ENCODE results near the gene RAB3D. TPM values are rescaled to one million over a fixed set of nuclear protein-coding genes. Genes with fewer than 3 reads are reported as not detected.
"Not testable (repeated sequence)": the region's sequence is repeated elsewhere in the genome, so short reads cannot be mapped to it uniquely, and the experiment has no call there.

Gene RAB3D
- total RNA-seq, 1 experiment from 2014 or later, result 12.3 TPM

DNA sequence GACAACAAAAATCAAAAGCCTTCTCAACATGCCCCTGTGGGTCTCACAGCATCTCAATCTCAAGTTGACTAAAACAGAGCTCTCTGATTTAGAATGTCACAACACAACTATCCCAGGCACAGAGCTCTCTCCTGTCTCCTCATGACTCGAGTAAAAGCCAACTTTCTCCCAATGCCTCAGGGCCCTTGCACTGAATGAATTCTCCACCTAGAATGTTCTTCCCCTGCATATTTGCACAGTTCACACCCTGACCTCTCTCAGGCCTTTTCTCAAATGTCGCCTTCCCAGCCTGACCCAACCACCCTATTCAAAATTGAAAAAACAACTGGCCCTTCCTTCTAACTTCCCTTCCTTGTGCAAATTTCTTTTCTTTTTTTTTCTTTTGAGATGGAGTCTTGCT lies 31.3 kb upstream of the RAB3D start:
- no peak for DNase-seq (ENCODE audit: extremely low read depth, low read depth)

DNA sequence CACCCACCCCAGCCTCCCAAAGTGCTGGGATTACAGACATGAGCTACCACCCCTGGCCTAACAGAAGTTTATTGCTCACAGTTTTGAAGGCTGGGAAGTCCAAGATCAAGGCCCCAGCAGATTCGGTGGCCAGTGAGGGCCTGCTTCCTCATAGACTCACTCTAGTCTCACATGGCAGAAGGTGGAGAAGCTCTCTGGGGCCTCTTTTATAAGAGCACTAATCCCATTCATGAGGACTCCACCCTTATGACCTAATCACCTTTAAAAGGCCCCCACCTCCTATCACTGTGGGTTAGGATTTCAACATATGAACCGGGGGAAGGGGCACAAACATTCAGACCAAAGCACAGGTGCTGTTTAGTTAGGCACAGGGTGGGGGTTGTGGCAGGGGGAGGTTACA lies 28.1 kb upstream of the RAB3D start:
- no peak for DNase-seq (ENCODE audit: extremely low read depth, low read depth)

DNA sequence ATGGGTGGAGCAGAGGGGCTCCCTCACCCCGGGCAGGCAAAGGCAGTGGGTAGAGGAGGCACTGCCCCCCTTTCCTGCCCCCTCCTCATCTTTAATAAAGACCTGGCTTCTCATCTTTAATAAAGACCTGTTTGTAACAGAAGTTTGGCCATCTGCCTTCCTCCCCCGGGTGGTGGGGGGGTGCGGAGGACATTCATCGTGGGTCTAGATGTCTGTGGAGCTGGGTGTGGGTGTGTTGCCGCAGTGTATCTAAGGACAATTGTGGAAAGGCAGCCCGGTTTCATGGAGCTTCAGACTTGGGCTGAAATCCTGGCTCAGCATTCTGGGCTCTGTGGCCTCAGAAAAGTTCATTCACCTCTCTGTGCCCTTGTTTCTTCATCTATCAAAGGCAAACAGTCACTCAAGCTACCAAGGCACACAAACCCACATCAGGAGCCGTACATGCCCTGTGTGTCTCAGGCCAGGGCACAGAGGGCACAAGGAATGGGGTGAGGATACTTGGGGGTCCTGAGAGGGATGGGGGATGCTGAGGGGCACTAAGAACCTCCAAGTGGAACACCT lies 26.2 kb upstream of the RAB3D start:
- DNase-seq (ENCODE audit: extremely low read depth, low read depth), result no peak

DNA sequence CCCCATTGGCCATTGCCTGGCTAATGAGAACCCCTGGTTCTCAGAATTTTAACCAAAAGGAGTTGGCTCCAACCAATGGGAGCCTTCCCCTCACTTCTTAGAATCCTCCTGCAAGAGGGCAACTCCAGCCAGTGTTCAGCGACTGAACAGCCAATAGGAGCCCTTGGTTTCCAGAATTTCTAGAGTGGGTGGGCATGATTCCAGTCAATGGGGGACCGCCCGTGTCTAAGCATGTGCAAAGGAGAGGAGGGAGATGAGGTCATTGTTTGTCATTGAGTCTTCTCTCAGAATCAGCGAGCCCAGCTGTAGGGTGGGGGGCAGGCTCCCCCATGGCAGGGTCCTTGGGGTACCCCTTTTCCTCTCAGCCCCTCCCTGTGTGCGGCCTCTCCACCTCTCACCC lies 25.5 kb upstream of the RAB3D start:
- no peak for DNase-seq (ENCODE audit: extremely low read depth, low read depth)

DNA sequence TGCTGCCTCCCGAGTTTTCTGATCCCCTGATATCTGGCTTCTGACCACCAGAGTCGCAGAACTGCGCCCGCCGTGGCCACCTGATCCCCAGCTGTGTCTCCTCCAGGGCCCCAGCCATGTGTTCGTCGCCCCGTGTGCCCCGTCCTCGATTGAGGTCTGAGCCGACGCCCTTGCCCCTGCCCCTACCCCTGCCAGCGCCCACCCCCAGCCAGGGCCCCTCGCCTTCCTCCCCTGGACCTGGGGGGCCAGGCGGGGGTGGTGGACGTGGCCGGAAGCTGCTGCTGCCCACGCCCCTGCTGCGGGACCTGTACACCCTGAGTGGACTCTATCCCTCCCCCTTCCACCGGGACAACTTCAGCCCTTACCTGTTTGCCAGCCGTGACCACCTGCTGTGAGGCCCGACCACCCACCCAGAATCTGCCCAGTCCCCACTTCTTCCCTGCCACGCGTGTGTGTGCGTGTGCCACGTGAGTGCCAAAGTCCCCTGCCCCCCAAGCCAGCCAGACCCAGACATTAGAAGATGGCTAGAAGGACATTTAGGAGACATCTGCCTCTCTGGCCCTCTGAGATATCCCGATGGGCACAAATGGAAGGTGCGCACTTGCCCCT lies 24.9 kb upstream of the RAB3D start:
- DNase-seq (ENCODE audit: extremely low read depth, low read depth), result no peak

DNA sequence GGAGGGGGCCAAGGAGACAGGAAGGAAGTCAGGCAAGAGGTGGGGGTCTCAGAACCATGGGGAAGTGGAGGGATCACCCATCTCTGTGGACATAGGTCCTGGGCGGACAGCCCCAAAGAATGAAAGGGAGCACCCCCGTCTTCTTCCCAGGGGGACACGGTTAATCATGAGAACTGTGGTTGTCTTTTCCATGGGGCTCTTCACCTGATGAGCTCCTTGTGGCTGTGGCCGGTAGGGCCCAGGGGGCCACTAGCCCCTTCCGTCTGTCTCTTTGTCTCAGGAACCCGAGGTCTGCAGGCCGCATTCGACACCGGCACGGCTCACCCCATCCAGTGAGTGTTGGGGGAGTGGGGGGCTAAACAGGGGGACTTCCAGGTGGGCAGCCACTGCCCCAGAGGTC lies 24.4 kb upstream of the RAB3D start:
- no peak for DNase-seq (ENCODE audit: extremely low read depth, low read depth)

DNA sequence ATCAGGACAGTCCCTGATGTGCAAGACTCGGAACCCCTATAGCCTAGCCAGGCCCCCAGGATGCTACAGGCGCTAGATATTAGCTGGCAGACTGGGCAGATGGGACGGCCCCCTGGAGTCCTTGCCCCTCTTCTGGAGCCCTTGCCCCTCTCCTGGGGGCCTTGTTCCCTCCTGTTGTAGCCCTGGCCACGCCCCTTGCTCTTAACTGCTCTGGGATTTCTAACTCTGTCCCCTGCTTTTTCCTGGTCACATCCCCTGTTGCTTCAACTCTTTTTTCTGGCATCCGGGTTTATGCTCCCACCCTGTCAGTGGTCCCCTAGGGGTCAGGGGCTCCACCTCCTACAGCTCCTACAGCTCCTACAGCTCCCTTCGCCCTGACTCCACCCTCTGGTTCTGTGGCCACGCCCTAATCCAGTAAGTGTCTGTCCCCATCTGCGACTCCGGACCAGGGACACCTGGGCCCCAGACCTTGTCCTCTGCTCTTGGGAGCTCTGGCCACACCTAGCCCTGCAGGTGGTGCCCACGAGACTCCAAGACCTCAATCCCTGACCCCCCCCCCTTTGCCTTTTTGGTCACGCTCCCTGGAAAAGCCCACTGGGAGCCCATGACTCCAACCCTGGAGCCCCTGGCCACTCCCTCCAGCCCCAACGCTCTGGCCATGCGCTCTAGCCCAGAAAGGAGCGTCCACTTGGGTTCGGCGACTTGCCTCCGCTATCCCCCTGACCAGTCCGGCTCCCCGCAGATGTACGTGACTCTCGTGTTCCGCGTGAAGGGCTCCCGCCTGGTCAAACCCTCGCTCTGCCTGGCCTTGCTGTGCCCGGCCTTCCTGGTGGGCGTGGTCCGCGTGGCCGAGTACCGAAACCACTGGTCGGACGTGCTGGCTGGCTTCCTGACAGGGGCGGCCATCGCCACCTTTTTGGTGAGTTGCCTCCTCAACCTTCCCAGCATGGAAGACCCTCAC lies 22.6 kb upstream of the RAB3D start:
- DNase-seq (ENCODE audit: extremely low read depth, low read depth), result no peak

DNA sequence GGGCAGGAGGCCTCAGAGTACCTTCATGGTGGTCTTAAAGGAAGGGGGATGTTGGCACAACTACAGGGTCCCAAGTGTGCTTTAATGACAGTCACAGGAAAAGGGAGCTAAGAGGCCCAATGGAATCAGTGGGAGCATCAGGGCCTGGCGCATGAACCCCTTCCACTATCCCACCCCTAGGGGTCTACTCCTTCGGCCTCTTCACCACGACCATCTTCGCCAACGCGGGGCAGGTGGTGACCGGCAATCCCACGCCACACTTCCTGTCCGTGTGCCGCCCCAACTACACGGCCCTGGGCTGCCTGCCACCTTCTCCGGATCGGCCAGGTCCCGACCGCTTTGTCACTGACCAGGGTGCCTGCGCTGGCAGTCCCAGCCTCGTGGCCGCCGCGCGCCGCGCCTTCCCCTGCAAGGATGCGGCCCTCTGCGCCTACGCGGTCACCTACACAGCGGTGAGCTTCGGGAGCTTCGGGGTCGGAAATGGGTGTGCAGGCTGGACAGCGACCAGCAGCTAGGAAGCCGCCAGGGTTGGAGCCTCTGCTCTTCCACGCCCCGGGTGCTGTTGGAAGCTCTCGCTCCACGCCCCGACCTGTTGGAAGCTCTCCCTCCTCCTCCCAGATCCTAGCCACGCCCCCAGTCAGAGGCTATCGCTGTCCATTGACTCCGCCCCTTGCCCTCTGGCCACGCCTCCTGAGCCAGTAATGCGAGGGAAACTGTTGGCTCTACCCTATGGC lies 21.7 kb upstream of the RAB3D start:
- DNase-seq (ENCODE audit: extremely low read depth, low read depth), result no peak

DNA sequence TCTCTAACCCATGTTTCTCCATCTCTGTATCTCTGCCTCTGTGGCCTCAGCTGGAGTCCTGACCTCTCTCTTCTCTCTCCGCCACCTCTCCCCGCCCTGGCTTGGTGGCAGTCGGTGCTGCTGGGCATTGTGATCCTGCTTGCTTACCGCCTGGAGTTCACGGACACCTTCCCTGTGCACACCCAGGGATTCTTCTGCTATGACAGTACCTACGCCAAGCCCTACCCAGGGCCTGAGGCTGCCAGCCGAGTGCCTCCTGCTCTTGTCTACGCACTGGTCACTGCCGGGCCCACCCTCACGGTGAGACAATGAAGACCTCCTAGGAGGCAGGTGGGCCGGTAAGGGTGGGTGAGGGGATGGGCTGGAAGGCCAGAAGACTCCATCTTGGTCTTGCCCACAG lies 20.0 kb upstream of the RAB3D start:
- no peak for DNase-seq (ENCODE audit: extremely low read depth, low read depth)

DNA sequence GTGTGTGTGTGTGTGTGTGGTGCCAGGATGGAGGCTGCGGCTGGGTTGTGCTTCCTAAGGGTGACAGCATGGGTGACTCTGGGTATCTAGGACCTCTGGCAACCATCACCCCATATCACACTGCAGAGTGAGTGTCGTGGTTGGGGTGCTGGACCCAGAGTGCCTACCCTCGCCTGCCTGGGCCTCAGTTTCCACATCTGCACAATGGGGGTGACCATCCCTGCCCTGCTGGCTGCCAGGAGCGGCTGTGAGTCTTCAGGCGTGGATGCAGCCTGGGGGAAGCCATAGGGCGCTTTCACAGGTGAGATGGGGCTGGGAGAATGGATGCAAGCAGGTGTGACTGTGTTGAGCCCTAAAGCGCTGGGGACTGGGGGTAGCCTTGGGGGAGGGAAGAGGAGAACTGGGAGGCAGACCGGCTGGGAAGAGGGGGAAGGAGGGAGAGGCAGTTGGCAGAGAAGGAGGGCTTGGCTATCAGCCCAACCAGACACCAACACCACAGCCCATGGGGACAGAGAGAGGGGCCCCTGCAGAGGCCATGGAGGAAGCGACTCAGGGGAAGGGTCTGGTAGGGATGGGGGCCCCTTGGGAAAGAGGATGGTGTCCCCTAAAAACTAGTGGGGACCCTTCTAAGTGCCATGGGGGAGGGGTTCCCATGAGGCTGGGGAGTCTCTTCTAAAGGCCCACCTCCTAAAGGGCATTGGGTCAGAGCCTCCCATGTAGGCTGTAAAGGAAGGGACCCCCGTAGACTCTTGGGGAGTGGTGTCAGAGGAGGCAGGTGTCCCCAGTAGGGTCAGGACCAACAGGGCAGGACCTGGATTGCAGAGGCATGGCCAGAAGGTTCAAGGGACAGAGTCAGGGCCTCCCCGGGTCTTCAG lies 17.5 kb upstream of the RAB3D start:
- DNase-seq (ENCODE audit: extremely low read depth, low read depth), result no peak

DNA sequence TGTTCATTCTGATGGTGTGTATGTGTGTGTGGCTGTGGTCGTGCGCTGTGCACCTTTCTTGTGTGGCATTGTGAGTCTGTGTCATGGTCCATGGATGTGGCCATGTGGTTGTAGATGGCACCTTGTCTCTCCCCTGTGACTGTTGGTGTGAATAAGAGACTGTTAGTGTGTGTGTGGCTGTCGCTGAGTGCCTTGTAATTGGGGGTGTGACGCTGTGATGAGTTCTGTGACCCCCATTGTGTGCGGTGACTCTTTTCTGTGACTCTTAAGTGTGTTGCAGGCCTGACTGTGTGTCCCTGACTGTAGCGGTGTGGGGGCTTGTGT lies 16.6 kb upstream of the RAB3D start:
- DNase-seq (ENCODE audit: extremely low read depth, low read depth), result no peak

DNA sequence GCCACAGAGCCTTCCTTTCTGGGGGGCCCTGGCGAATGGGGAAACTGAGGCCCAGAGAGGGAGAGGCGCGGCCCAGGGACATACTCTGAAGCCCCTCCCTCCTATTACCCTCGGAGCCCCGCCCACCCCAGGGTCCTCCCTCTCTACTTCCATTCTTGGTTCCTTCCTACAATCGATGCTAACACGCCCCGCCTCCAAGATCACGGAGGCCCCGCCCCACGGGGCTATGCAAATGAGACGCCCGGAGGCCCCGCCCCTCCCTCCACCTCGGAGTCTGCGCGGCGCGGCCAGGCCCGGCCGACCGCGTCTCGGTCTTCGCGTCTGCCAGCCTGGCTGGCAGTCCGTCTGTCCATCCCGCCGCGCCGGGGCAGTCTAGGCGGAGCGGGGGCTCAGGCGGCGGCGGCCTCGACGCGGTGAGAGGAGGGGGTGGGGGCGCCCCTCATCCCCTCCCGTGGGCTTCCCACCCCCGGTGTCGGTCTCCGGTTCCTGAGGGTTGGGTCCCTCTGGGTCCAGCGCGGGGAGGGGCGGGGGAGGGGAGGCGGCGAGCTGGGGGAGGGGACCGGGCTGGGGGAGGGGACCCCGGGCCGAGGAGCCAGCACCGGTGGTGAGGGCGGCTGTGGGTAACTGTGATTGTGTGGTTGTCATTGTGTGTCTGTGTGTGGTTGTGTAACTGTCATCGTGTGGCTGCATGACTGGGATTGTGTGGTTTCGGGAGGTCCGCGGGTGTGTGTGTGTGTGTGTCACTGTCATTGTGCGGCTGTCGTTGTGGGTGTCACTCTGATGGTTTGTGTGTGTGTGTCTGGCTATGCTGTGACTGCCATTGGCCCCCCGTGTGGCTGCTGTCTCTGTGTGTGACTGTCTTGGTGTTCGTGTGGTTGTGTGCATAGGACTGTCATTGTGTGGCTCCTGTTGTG lies 16.0 kb upstream of the RAB3D start, which contains the start of gene PLPPR2:
PLPPR2 (plus strand) TSS at position 273 of the 914 bp plus-strand sequence. CDS start 2,242 bp downstream, outside the sequence.
- DNase-seq (ENCODE audit: extremely low read depth, low read depth), result peak; percentile 83

DNA sequence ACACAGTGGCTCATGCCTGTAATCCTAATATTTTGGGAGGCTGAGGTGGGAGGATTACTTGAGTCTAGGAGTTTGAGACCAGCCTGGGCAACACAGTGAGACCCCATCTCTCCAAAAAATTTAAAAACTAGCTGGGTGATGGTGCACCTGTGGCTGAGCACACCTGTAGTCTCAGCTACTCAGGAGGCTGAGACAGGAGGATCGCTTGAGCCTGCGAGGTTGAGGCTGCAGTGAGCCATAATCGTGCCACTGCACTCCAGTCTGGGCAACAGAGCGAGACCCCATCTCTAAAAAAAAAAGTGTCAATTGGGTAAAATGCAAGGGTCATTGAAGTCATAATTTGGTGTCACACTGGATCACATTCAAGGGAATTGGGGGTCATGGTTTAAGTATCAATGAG lies 14.6 kb upstream of the RAB3D start:
- DNase-seq (ENCODE audit: extremely low read depth, low read depth), result not testable (repeated sequence)

DNA sequence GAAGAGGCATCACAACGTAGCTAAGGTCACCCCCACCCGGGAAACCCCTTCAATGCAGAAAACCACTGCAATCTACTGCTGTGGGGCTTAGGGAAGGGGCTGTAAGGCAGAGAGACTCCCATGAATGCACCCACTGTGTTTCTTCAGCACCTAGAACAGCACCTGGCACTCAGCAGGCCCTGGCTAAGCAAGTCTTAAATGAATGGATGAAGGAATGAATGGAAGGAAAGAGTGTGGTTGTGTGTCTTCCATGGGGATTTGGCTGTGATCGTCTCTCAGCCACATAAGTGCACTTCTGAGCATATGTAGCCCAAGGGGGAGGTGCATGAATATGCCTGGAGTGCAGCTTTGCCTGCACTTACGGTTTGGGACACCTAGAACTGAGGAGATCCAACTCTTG lies 9.7 kb upstream of the RAB3D start:
- no peak for DNase-seq (ENCODE audit: extremely low read depth, low read depth)

DNA sequence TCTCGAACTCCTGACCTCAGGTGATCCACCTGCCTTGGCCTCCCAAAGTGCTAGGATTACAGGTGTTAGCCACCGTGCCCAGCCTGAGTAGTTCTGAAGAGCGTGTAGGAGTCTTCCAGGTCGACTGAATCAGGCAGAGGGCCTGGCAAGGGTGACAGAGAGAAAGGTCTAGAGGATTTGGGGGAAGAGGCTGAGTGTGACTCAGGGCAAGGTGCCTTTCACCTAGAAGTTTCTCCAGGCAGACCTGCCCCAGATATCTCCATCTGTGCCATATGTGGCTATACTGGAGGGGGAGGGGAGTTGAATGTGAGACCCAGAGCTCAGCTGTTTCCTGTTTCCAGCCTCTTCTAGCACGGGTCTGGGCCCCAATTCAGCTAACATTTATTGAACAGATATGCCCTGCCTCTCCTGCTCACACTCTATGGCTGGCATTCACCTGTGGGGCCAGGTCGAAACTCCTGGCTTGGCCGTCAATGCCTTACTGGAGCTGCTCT lies 8.1 kb upstream of the RAB3D start:
- no peak for DNase-seq (ENCODE audit: extremely low read depth, low read depth)

DNA sequence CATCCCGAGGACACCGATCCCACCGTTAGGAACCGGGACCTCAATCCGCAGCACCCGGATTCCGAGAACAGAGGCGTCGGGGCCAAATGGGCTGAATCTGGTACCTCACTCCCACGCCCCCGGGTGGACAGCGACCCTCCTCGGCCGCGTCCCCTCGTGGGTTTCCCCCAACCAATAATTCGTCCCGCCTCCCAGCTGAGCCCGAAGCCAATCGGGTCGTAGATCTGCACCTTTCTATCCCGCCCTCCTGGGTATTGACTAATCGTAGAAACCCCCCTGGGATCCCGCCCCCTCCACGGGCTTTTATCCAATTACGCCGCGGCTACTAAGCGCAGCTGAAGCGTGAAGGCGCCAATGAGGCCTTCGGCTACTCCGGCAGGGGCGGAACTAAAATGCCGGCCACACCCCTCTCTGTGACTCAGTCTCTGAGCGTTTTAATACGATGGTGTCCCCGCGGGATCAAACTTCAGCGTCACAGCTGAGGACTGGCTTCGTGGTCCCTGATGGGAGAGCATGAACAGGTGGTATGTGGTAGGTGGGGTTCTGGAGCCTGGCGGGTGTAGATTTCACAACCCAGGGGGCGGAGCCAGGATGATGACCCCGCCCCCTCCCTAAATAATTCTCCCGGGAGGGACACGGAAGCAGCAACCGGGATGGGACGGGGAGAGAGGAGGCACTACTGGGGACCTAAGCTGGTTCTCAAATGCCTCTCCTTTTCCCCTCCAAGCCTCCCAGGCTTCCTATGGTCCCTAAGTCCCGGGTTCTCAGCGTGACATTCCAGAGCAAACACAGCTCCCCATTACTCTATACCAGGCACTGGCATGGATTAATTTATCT lies 6.9 kb upstream of the RAB3D start, which contains the start of the genes CCDC159 and TMEM205:
CCDC159 (plus strand) TSS at position 416 of the 837 bp plus-strand sequence; CDS start at position 504, 88 bp downstream.
TMEM205 (minus strand) TSS at position 165 of the 837 bp plus-strand sequence. CDS start 649 bp downstream, outside the sequence.
- peak; percentile 97 for DNase-seq (ENCODE audit: extremely low read depth, low read depth)

DNA sequence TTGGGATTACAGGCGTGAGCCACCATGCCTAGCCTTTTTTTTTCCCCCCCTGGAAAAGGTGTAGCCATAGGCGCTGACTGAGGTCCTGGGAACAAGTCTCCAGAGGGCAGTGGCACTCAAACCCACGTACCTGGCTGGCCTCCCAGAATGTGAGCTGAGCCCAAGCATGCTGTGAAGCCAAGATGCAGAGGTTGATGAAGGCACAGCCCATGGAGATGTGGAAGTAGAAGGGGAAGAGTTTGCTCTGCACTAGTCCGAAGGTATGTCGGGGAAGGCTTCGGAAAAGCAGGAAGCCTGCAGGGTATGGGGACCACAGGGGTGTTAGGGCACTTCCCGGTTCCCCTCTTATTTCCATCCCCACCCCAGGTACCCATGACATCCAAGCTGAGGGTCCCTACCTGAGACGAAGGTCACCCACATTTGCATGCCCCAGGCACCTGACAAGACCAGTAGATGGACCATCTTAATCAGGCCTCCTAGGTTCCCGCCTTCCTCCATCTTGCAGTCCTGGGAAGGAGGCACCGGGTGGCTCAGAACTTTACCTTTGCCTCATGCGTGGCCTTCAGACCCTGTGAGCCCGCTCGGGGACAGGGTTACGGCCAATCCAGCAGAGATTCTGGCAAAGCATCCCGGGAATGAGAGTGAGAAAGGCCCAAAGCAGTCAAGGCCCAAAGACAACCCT lies 5.8 kb upstream of the RAB3D start:
- DNase-seq (ENCODE audit: extremely low read depth, low read depth), result no peak
